Activated naive CD4-positive, alpha-beta T cell treated with anti-CD3 and anti-CD28 coated beads, Interleukin-2, amount 10 ng/mL, durations not matched to agents 7 days and 5 days (primary cell): ENCODE results near the gene NOP14.

Experiments used
- CTCF ChIA-PET: fragments of 350-600 bp; sonication (Branson Sonifier 250); formaldehyde crosslinking; loops from one replicate; lab custom pipeline; 2021; ENCODE audit warnings: antibody characterized with exemption; lab: Charles Lee
- DNase-seq: peaks from one replicate; pipeline ENCODE4 v3.0.0-alpha.2; 2020
- H3K27ac Mint-ChIP-seq: one replicate; pipeline ENCODE4 v1.8.0; 2021; ENCODE audit warnings: mild to moderate bottlenecking, moderate library complexity, mixed read lengths
- H3K27me3 Mint-ChIP-seq: one replicate; pipeline ENCODE4 v1.8.0; 2021; ENCODE audit warnings: mild to moderate bottlenecking, mixed read lengths
- H3K36me3 Mint-ChIP-seq: one replicate; pipeline ENCODE4 v1.8.0; 2021; ENCODE audit warnings: mixed read lengths
- H3K4me1 Mint-ChIP-seq: one replicate; pipeline ENCODE4 v1.8.0; 2021; ENCODE audit warnings: mixed read lengths
- H3K4me3 Mint-ChIP-seq: one replicate; pipeline ENCODE4 v1.8.0; 2021; ENCODE audit warnings: mild to moderate bottlenecking, moderate library complexity, mixed read lengths
- H3K9me3 Mint-ChIP-seq: one replicate; pipeline ENCODE4 v1.8.0; 2021; ENCODE audit warnings: mixed read lengths

NOP14 gene

DNA sequence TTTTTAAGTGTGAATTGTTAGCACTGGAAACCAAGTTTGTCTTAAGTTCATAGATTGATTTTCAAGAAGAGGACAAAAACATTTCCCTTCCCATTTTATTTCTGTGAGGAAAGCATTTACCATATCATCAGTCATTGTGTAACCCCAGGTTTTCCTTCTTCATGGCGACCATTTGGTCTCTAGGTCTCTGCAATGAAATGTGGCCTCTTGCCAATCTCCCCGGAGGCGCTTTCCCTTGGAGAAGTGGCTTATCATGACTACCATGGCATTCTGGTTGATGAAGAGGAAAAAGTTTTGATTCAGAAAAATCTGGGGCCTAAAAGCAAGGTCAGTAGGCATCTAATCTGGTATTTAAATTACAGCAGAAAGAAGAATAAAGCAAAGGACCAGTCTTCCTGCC lies 65.2 kb downstream of the NOP14 start:
- Mint-ChIP-seq H3K36me3 (peaks cover 56% of the 10 kb centered on the region), H3K4me3 (no peak overlapping the region), H3K27me3 (no peaks in the 10 kb centered on the region), H3K4me1 (no peaks in the 10 kb centered on the region), H3K9me3 (no peaks in the 10 kb centered on the region), H3K27ac (no peak overlapping the region)
- CTCF ChIA-PET, result no interaction called here
- DNase-seq, result no peak

DNA sequence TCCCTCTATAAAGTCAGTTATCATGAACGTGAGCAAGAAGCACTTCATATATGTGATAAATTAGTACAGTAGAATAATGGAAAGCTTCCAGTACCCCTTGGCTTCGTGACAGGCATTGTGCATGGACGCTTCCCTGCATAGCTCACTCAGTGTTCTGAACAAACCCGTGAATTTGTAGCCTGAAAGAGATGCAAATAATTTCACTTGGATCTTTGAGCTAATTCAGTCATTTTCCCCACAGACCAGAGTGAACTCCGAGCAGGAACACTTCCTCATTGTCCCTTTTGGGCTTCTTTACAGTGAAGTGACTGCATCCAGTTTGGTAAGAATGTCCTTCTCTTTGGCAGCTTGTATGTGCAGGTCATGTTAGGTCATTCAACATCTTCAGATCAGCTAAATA lies 69.4 kb downstream of the NOP14 start:
- CTCF ChIA-PET, result interaction anchor here (0.7 kb wide), 1 partner anchor 1642 kb away, joined by 4 read pairs; no protein-coding TSS in a partner anchor
- no peaks in the 10 kb centered on the region for H3K9me3 Mint-ChIP-seq
- H3K27ac Mint-ChIP-seq, result no peak overlapping the region
- no peaks in the 10 kb centered on the region for H3K27me3 Mint-ChIP-seq
- no peak overlapping the region for H3K4me3 Mint-ChIP-seq
- peaks cover 2% of the 10 kb centered on the region for H3K4me1 Mint-ChIP-seq
- H3K36me3 Mint-ChIP-seq, result peaks cover 34% of the 10 kb centered on the region
- no peak for DNase-seq

DNA sequence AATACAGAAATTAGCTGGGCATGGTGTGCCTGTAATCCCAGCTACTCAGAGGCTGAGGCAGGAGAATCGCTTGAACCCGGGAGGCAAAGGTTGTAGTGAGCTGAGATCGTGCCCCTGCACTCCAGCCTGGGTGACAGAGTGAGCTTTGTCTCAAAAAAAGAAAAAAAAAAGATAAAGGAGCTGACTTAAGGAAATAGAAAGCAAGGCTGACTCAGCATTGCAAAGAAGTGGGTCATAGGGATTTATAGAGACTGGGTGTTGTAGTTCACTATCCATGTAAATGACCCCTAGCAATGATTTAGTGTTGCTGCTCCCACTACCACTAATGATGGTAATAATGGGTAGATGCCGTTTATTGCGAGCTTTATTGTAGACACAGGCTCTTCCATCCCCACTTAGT lies 71.9 kb downstream of the NOP14 start:
- DNase-seq, result no peak

DNA sequence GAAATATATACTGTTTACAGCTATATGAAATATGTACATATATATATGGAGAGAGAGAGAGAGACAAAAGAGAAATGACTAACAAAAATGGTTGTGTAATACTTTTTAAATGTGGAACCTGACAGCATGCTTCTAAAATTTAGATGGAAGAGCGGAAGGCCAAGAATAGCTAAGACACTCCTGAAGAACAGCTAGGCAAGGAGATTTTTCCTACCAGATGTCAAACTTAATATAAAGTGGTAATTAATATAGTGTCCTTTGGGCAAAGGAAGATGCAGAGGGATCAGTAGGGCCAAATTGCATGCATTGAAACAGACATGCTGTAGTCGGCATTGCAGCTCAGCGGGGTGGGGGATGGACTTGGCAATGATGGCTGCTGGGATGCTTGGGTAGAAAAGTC lies 74.3 kb downstream of the NOP14 start:
- DNase-seq, result no peak

More for the DNA sequence above, 71.9 kb downstream of the NOP14 start:
- H3K27me3 Mint-ChIP-seq, result no peaks in the 10 kb centered on the region
- H3K4me3 Mint-ChIP-seq, result no peak overlapping the region
- H3K36me3 Mint-ChIP-seq, result peaks cover 35% of the 10 kb centered on the region
- H3K9me3 Mint-ChIP-seq, result no peaks in the 10 kb centered on the region
- H3K27ac Mint-ChIP-seq, result no peak overlapping the region
- CTCF ChIA-PET, result interaction anchor here (1.1 to 1.4 kb wide), 3 partner anchors 17 to 127 kb away, joined by 3 to 4 read pairs (median 3); no protein-coding TSS in a partner anchor
- peaks cover 5% of the 10 kb centered on the region for H3K4me1 Mint-ChIP-seq

More for the DNA sequence above, 74.3 kb downstream of the NOP14 start:
- H3K9me3 Mint-ChIP-seq, result no peaks in the 10 kb centered on the region
- H3K27ac Mint-ChIP-seq, result no peak overlapping the region
- no peak overlapping the region for H3K4me3 Mint-ChIP-seq
- H3K36me3 Mint-ChIP-seq, result peaks cover 46% of the 10 kb centered on the region
- peaks cover 16% of the 10 kb centered on the region for H3K4me1 Mint-ChIP-seq
- CTCF ChIA-PET, result no interaction called here
- no peaks in the 10 kb centered on the region for H3K27me3 Mint-ChIP-seq
